Neural cell (in vitro differentiated cells): ENCODE measurements around the gene CAPN7.

ENCODE experiments used
- CTCF ChIP-seq: fragments of 450-650 bp; IDR thresholded peaks from 2 replicates; pipeline ENCODE4 v1.5.1; 2014; ENCODE audit warnings: antibody characterized with exemption, mild to moderate bottlenecking, moderate library complexity; ENCODE audit not compliant: poor library complexity, severe bottlenecking
- EP300 ChIP-seq: fragments of 450-650 bp; conservative IDR thresholded peaks from 2 replicates; pipeline ENCODE4 v1.6.1; 2014; ENCODE audit warnings: antibody characterized with exemption, mild to moderate bottlenecking, moderate library complexity; ENCODE audit not compliant: poor library complexity, severe bottlenecking
- EZH2 ChIP-seq: fragments of 200-600, 300-800 bp; shearing (Covaris generic), sonication (generic); IDR thresholded peaks from 2 replicates; pipeline ENCODE4 v1.6.1; 2014; ENCODE audit warnings: antibody characterized with exemption, low read length, borderline replicate concordance, mild to moderate bottlenecking; ENCODE audit not compliant: insufficient read depth, poor library complexity, severe bottlenecking
- POLR2AphosphoS5 ChIP-seq: IDR thresholded peaks from 2 replicates; pipeline ENCODE4 v1.6.1; 2012
- RAD21 ChIP-seq: fragments of 450-650 bp; conservative IDR thresholded peaks from 2 replicates; pipeline ENCODE4 v1.6.1; 2014; ENCODE audit warnings: antibody characterized with exemption, mild to moderate bottlenecking, moderate library complexity
- REST ChIP-seq: IDR thresholded peaks from 2 replicates; pipeline ENCODE4 v1.6.1; 2012; ENCODE audit warnings: borderline replicate concordance
- TAF1 ChIP-seq: IDR thresholded peaks from 2 replicates; pipeline ENCODE4 v1.6.1; 2012; ENCODE audit warnings: low read depth

GRCh38 chr3:15279671-15280402 is 73.8 kb downstream of the CAPN7 start:
- TF ChIP-seq TAF1 (no peak), EP300 (no peak), CTCF (no peak), REST (no peak), POLR2AphosphoS5 (no peak), EZH2 (no peak), RAD21 (no peak)
